GM21381 (cell line): ENCODE data around the gene CCDC63.
A peak's percentile ranks its signal among the peaks of the same experiment; 100 is the strongest.

Source experiments
- ATAC-seq: cut with Tn5 transposase; IDR thresholded peaks from one replicate; pipeline ENCODE4 v1.9.1; 2021; ENCODE audit warnings: mild to moderate bottlenecking, moderate library complexity; ENCODE audit not compliant: unreplicated experiment

CCDC63 gene

GRCh38 chr12:110846615-110847566 lies at the start of gene CCDC63:
CCDC63 (plus strand) TSS chr12:110846987; CDS start chr12:110852955, 5,968 bp downstream.
- ATAC-seq, result no peak

GRCh38 chr12:110798461-110798860 lies 48.3 kb upstream of the CCDC63 start:
- ATAC-seq, result no peak

GRCh38 chr12:110802489-110802888 lies 44.3 kb upstream of the CCDC63 start:
- no peak for ATAC-seq

- no peak for ATAC-seq
Measured at GRCh38 chr12:110804406-110804805, 42.4 kb upstream of the CCDC63 start.

- ATAC-seq, result no peak
Measured at GRCh38 chr12:110807640-110808039, 39.1 kb upstream of the CCDC63 start.

- ATAC-seq, result no peak
Measured at GRCh38 chr12:110809149-110809548, 37.6 kb upstream of the CCDC63 start.

- ATAC-seq, result no peak
Measured at GRCh38 chr12:110811972-110812371, 34.8 kb upstream of the CCDC63 start.

GRCh38 chr12:110813285-110813684 lies 33.5 kb upstream of the CCDC63 start:
- no peak for ATAC-seq

- no peak for ATAC-seq
Measured at GRCh38 chr12:110813756-110814155, 33.0 kb upstream of the CCDC63 start.

GRCh38 chr12:110816248-110816647 lies 30.5 kb upstream of the CCDC63 start:
- no peak for ATAC-seq

- no peak for ATAC-seq
Measured at GRCh38 chr12:110816779-110817178, 30.0 kb upstream of the CCDC63 start.

- no peak for ATAC-seq
Measured at GRCh38 chr12:110818511-110818910, 28.3 kb upstream of the CCDC63 start.

- no peak for ATAC-seq
Measured at GRCh38 chr12:110819150-110819549, 27.6 kb upstream of the CCDC63 start.

GRCh38 chr12:110819646-110820045 lies 27.1 kb upstream of the CCDC63 start:
- ATAC-seq, result no peak

GRCh38 chr12:110821917-110822316 lies 24.9 kb upstream of the CCDC63 start:
- ATAC-seq, result no peak

- ATAC-seq, result no peak
Measured at GRCh38 chr12:110822821-110823415, 23.9 kb upstream of the CCDC63 start.

- no peak for ATAC-seq
Measured at GRCh38 chr12:110824342-110824741, 22.4 kb upstream of the CCDC63 start.

- ATAC-seq, result no peak
Measured at GRCh38 chr12:110825530-110825929, 21.3 kb upstream of the CCDC63 start.

- peak; percentile 77 for ATAC-seq
Measured at GRCh38 chr12:110826592-110827200, 20.1 kb upstream of the CCDC63 start.

GRCh38 chr12:110829308-110829707 lies 17.5 kb upstream of the CCDC63 start:
- ATAC-seq, result no peak

GRCh38 chr12:110836291-110836690 lies 10.5 kb upstream of the CCDC63 start:
- no peak for ATAC-seq

- no peak for ATAC-seq
Measured at GRCh38 chr12:110841007-110841406, 5.8 kb upstream of the CCDC63 start.
